Erythroblast (primary cell): ENCODE measurements around the gene LOXL1.
"Not testable (repeated sequence)": the region's sequence is repeated elsewhere in the genome, so short reads cannot be mapped to it uniquely, and the experiment has no call there.

Source experiments
- DNase-seq, 2 experiments: peaks; one replicate each; lab custom pipeline; 2025; lab: John Stamatoyannopoulos, UW
- GATA1 ChIP-seq: IDR thresholded peaks from 2 replicates; pipeline ENCODE4 v1.6.1; 2011; ENCODE audit warnings: low read depth, mild to moderate bottlenecking, control low read depth, low read length, moderate library complexity
- POLR2A ChIP-seq: IDR thresholded peaks from 2 replicates; pipeline ENCODE4 v1.6.1; 2011; ENCODE audit warnings: mild to moderate bottlenecking, low read length

LOXL1 gene

DNA sequence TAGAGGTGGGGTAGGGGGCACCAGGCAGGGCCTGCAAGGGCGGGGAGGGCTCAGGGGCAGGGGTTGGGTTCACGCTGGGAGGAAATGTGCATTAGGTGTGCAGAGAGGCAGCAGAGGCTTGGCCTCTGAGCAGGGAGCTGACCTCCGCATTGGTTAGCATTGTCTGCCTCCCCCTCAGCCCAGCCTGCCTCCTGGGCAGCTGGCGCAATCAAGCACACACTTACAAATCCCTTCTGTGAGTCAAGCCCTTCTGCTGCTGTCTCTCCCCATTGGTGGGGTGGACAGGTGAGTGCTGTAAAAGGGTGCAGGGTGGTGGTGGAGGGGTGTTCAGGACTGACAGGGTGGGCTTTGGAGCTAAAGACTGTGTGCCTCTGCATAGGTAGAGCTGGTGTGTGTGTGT lies 9.3 kb downstream of the LOXL1 start:
- no peak for TF ChIP-seq POLR2A
- no peak for TF ChIP-seq GATA1
- DNase-seq: no peak

DNA sequence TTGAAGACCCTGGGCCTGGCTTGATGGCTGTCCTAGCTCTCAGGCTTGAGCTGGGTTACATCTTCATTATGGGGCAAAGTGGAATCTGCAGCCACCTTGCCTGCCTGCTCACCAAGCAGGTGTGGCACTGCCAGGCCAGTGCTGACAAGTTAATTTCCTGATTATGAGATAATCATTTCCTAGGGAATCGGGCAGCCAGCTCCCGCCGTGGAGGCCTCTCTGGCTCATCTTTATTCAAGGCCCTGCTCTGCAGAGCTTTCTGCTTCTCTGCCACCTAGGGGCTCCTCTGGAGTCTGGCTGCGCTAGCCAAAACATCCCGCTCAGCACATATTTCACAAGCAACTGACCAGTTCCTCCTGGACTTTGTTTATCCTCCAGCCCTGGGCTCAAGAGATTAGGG lies 9.9 kb downstream of the LOXL1 start:
- no peak for DNase-seq
- TF ChIP-seq POLR2A (no peak), GATA1 (no peak)

DNA sequence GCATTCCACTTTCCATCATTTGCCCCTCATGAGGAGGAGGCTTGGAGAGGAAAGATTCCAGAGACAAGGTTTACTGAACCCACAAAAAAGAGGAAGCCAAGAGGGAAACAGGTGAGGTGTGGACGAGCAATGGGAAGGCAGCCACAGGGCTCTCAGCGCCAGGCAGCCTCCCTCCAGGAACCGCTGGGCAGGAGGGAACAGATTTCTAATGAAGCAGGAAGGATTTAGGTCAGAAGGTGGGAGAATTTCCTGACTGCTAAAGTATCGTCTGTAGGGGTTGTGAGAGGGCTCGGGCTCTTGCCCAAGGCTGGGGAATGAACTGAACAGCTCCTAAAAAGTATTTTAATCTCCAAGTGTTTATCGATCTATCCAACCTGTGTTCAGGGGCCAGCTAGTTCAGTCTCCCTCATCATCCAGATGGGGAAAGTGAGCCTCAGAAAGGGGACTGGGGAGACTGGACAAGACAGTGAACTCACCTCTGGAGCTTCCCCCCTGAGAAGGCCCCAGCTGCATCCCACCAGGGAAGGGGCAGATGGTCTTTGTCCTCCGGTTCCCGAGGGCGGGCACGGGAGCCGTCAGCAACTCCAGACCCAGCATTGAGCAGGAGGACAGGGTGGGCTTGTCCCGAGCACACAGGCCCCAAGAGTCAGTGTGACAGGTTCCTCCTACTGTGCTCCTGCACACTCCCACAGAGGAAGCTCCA lies 10.5 kb downstream of the LOXL1 start:
- no peak for DNase-seq
- TF ChIP-seq POLR2A: no peak
- no peak for TF ChIP-seq GATA1

DNA sequence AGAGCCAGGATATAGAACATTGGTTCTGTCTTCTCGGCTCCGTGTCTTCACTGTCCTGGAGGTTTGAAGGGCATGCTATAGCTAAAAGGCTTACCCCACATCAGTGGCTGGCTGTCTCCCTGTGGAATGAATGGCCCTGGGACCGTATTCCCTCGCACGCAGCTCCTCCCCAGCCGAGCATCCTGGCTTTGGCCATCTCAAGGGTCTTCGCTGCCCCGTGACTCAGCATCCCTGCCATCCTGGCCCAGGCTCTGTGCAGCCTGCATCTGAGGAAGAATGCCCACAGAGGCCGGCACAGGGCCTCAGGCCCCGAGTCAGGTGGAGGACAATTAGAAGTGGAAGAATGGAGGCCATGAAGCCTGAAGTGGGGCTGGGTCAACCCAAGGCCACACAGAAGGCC lies 11.0 kb downstream of the LOXL1 start:
- no peak for TF ChIP-seq POLR2A
- TF ChIP-seq GATA1: no peak
- DNase-seq: no peak

DNA sequence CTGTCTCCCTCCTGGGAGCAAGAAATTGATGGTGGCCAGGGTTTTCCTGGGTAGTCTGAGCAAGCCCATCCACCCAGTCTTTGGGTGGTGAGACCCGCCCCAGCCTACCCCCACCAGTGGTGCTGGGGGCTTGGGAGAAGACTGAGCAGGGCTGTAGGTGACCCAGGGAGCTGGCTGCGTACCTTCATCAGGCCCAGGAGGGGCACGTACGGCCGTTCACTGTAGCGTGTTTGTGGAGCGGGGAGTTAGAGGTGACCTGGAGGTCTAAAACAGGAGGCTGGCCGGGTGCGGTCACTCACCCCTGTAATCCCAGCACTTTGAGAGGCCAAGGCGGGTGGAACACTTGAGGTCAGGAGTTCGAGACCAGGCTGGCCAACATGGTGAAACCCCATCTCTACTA lies 11.5 kb downstream of the LOXL1 start:
- no peak for DNase-seq
- TF ChIP-seq POLR2A (no peak), GATA1 (no peak)

DNA sequence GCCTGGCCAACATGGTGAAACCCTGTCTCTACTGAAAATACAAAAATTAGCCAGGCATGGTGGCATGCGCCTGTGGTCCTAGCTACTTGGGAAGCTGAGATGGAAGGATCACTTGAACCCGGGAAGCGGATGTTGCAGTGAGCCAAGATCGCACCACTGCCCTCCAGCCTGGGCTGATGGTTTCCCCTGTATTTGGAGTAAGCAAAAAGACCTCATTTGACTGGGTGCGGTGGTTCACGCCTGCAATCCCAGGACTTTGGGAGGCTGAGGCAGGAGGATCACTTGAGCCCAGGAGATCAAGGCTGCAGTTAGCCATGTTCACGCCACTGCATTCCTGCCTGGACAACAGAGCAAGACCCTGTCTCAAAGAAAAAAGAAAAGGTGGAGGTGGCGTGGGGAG lies 12.3 kb downstream of the LOXL1 start:
- not testable (repeated sequence) for DNase-seq

DNA sequence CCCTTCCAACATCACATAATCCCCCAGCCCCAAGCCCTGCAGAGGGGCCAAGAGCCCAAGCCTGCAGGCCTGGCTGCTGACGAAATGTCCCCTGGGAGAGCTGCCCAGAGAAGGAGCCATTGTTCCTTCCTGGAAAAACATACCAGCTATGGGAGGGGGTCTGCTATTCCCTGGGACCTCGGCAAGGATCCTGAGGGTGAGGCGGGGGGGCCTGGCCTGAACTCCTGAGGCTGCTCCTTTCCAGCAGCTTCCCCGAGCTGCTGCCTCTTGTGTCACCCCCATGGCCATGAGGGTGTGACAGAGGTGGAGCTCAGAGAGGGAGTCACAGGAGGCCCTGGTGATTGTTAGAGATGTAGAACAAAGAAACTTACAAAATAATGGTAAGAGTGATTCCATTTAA lies 12.9 kb downstream of the LOXL1 start:
- no peak for DNase-seq
- TF ChIP-seq GATA1 (no peak), POLR2A (no peak)

DNA sequence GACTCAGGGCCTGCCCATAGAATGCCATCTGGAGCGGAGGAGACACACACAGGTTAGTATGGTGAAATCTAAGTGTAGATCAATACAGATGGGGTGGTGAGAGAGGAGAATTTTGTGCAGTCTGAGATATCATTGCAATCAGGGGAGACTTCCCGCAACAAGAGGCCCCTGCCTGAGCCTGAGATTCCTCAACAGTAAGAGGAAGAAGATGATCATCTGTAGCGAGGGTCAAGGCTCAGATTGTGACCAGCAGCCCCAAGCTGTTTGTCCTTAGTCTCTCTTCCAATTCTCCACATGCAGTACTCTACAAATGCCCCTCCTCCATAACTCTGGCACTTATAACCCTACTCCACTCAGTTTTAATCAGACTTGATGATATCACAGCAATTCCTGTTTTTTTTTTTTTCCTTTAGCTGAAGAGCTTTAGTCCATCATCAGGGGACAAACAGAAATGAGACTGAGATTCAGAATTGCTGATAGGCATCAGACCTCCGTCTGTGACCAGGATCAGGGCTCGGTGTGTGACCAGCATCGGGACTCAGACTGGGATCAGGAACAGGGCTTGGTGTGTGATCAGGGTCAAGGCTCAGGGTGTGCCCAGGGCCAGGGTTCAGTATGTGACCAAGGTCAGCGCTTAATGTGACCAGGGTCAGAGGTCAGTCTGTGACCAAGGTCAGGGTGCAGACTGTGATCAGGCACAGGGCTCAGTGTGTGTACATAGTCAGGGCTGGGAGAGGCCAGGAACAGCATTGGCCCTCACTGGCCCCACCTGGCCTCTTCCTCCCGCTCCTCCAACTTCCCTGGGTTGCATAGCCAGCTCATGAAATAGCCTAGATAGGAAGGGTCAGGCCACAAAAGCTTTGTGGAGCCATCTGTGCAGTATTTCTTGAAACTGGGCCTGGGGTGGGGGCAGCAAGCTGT lies 14.1 kb downstream of the LOXL1 start:
- no peak for DNase-seq
- no peak for TF ChIP-seq GATA1
- TF ChIP-seq POLR2A: no peak

DNA sequence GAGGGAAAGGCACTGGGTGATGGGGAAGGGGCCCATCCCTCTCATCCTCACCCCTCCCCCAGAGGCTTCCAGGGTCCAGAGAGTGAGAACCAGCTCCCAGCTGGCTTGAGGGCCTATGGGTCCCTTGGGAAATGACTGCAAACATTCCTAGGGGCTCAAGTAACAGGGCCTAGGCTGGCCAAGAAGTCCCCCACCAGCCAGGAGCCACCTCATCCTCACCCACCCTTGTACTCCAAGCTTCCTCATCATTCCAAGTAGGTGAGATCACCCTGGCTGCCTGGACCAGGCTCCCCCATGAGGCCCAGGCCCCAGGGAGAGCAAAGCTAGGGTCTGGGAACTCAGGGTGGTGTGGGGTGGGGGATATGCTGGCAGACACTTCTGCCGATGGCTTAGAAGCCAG lies 14.8 kb downstream of the LOXL1 start:
- TF ChIP-seq POLR2A: no peak
- TF ChIP-seq GATA1: no peak
- no peak for DNase-seq

DNA sequence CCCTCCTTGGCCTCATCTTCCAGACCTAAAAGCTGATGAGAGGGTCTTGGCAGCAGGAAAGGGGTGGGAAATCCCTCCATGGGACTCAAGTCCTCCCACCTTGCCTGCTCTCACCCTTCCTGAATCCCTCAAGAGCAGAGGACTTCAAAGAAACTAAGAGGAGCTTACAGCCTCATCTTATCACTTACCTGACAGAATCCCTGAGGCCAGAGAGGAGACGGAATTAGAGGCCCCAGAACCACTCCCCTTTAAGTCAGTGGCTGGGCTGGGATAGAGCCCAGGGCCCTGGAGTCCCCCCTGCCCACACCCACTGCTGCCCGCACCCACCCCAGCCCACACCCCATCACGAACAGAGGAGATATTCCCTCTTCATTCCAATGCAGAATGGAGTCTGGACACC lies 15.2 kb downstream of the LOXL1 start:
- no peak for DNase-seq
- TF ChIP-seq GATA1 (no peak), POLR2A (no peak)

DNA sequence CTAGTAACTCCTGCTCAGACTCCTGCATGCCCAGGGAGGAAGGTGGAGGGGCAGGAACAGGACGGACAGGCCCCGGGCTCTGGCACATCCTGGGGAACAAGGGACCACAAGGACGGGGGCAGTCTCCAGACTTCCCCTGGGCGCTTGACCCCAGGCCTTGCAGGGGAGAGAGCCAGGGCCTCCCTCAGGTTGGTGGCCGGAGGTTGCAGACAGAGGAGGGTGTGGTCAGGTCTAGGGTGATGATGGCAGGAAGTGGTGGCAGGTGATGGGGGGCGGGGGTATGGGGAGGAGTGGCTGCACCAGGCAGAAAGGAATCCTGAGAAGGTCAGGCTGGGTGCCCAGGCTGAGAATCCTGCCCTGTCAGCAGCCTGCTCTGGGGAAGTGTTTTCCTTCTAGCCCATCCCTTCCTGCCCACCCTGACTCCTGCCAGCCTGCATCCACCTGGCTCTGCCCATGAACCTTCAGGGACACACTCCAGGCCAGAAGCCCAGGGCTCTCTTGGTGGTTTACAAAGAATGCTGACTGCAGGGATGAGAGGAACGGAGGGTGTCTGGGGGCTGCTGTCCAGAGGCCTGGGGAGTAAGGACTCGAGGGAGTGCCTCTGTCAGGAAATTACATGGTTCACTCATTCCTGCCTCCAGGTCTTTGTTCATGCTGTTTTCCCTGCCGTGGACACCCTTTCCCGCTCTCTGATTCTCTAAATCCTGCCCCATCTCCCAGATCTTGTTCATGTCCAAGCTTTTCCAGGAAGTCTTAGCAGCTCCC lies 15.8 kb downstream of the LOXL1 start:
- no peak for DNase-seq
- TF ChIP-seq POLR2A (no peak), GATA1 (no peak)

DNA sequence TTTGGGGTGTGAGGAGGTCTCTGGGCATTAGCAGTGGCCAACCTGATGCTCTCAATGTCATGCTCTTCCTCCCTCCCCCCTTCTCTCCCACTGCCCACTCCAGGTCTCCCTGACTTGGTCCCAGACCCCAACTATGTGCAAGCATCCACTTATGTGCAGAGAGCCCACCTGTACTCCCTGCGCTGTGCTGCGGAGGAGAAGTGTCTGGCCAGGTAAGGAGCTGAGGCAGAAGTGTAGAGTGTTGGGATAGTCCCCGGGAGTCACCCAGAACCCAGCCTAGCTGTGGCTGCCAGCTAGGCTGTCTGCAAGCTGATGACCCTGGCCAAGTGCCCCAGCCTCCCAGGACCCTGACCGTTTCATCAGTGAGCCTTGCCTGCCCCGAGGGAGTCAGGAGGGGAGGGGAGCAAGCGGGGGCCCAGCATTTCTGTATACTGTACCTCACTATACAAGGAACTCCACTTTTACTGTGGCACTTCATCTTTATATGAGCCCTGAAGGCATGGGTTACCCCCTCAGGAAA lies 16.5 kb downstream of the LOXL1 start:
- TF ChIP-seq POLR2A (no peak), GATA1 (no peak)
- DNase-seq: no peak
